ENCODE measurements around the gene MT1G. TPM values are rescaled to one million over a fixed set of nuclear protein-coding genes. Genes with fewer than 3 reads are reported as not detected.

Gene MT1G
- total and polyA plus RNA-seq, 12 donors = 3.7 to 146 (median 14.1) TPM; not detected in 1

DNA sequence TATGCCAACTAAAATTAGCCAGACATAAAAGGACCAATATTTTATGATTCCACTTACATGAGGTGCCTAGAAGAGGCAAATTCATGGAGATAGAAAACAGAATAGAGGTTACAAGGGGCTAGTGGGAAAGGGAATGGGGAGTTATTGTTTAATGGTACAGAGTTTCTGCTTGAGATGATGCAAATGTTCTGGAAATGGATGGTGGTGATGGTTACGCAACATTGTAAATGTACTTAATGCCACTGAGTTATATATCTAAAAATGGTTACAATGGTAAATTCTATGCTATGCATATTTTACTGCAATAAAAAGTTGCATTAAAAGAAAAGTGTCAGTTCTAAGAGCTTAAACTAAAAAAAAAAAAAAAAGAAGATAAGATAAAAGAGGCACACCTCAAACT, 32.3 kb upstream of the MT1G start:
- intact Hi-C loops (cut with DNase I) = loop anchor here (5.0 to 10.0 kb wide), 2 partner anchors 95 to 98 kb away; partner anchors contain the start of gene MT2A (in 1 of the 2)
- no peaks in the 10 kb centered on the region for H3K9me3 ChIP-seq (replicated peaks in 1 of 3)
- no peak for DNase-seq
- no peaks in the 10 kb centered on the region for H3K36me3 ChIP-seq (replicated peaks in 1 of 2)
- peaks cover 0 to 7% of the 10 kb centered on the region in 2 donors for H3K4me1 ChIP-seq (replicated peaks in 1 of 2)
- no peaks in the 10 kb centered on the region for H3K27me3 ChIP-seq
- no peak for TF ChIP-seq POLR2A (IDR thresholded peaks at IDR 0.05)
- TF ChIP-seq, protein P1, sequence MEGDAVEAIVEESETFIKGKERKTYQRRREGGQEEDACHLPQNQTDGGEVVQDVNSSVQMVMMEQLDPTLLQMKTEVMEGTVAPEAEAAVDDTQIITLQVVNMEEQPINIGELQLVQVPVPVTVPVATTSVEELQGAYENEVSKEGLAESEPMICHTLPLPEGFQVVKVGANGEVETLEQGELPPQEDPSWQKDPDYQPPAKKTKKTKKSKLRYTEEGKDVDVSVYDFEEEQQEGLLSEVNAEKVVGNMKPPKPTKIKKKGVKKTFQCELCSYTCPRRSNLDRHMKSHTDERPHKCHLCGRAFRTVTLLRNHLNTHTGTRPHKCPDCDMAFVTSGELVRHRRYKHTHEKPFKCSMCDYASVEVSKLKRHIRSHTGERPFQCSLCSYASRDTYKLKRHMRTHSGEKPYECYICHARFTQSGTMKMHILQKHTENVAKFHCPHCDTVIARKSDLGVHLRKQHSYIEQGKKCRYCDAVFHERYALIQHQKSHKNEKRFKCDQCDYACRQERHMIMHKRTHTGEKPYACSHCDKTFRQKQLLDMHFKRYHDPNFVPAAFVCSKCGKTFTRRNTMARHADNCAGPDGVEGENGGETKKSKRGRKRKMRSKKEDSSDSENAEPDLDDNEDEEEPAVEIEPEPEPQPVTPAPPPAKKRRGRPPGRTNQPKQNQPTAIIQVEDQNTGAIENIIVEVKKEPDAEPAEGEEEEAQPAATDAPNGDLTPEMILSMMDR (IDR thresholded peaks at IDR 0.05) = no peak
- no peak overlapping the region for H3K4me3 ChIP-seq
- 12 to 72% (median 58%) methylated on average over 1 of the region's 1 CpG for WGBS, 4 donors
- H3K27ac ChIP-seq = no peak overlapping the region

DNA sequence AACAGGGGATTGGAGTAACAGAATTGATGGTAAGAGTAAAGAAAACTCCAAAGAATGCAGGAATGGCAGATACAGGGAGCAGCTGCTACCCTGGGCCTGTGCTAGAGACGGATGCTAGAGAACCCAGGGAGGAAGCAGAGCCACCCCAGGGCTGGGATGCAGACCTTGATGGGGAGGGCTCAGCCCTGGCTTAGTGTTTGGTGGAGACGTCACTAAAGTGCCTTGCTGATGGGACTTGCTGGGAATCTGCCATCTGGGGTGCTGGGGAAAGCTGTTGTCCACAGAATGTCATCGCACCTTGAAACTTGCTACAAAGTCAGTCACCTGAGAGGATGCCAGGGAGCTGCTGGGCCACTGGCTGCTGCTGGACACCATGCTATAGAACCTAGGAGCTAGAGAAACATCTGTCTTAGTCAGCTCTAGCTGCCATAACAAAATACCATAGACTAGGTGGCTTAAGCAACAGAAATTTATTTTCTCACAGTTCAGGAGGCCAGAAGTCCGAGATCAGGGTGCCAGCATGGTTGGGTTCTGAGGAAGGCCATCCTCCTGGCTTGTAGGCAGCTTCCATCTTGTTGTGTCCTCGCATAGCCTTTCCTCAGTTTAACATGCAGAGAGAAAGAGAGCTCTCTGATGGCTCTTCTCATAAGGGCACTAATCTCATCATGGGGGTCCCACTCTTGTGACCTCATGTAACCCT, 29.7 kb upstream of the MT1G start:
- H3K36me3 ChIP-seq (replicated peaks in 1 of 2) = no peaks in the 10 kb centered on the region
- peaks cover 0 to 5% of the 10 kb centered on the region in 2 donors for H3K4me1 ChIP-seq (replicated peaks in 1 of 2)
- no peak overlapping the region for H3K4me3 ChIP-seq
- intact Hi-C loops (cut with DNase I) = no loop called here
- DNase-seq = no peak
- TF ChIP-seq, protein P1 (IDR thresholded peaks at IDR 0.05) = no peak
- no peak for TF ChIP-seq POLR2A (IDR thresholded peaks at IDR 0.05)
- H3K27ac ChIP-seq = no peak overlapping the region
- WGBS, 4 donors = 80 to 93% (median 91%) methylated on average over 5 of the region's 5 CpGs
- no peaks in the 10 kb centered on the region for H3K27me3 ChIP-seq
- no peaks in the 10 kb centered on the region for H3K9me3 ChIP-seq (replicated peaks in 1 of 3)

DNA sequence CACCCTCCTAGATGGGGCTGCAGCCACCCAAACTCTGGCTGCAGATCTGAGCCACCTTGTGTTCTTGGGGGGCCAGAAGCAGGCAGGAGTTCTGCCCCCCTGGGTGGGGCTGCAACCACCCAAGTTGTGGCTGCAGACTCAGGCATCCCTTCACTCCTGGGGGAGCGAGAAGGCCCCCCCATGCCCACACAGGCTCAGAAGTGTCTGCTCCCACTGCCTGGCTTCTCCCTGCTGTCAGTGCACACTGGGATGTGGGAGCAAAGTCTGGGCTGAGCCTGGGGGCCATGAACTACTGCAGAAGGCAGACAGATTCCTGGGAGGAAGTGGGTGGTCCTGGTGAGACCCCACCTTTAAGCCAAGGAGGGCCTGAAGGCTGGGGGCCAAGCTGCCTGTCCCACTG, 27.4 kb upstream of the MT1G start:
- H3K36me3 ChIP-seq (replicated peaks in 1 of 2) = no peaks in the 10 kb centered on the region
- no peak overlapping the region for H3K27ac ChIP-seq
- 63 to 85% methylated on average over 1 of the region's 1 CpG; no CpG with 5 or more reads in 2 of the 4 donors for WGBS, 4 donors
- no peak for DNase-seq
- no peaks in the 10 kb centered on the region for H3K4me1 ChIP-seq (replicated peaks in 1 of 2)
- intact Hi-C loops (cut with DNase I) = no loop called here
- H3K27me3 ChIP-seq = no peaks in the 10 kb centered on the region
- no peaks in the 10 kb centered on the region for H3K9me3 ChIP-seq (replicated peaks in 1 of 3)
- H3K4me3 ChIP-seq = no peak overlapping the region
- TF ChIP-seq, protein P1 (IDR thresholded peaks at IDR 0.05) = no peak

DNA sequence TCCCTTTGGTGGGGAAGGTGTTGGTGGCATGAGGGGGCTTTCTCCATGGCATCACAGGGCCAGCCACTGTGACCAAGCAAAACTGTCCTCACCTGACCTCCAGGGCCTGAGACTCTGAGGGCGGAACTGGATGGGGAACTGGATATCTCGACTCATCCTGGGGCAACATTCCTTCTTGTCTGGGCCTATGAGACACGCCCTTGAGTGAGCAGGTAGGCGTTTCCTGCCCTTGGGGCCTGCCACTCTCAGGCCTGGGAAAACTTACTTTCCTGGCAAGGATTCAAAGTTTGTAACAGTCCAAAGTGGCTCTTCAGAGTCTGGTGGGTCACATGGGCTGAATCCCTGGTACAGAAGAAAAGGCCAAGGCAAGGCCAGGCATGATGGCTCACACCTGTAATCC, 24.0 kb upstream of the MT1G start:
- Histone ChIP-seq H3K4me1 (replicated peaks in 1 of 2) (no peaks in the 10 kb centered on the region), H3K36me3 (replicated peaks in 1 of 2) (no peaks in the 10 kb centered on the region), H3K27me3 (no peaks in the 10 kb centered on the region), H3K27ac (no peak overlapping the region), H3K4me3 (no peak overlapping the region), H3K9me3 (replicated peaks in 1 of 3) (no peaks in the 10 kb centered on the region)
- peak in 6 of 7 donors; percentile 38 to 72 (median 60) for DNase-seq
- TF ChIP-seq, protein P1 (IDR thresholded peaks at IDR 0.05) = no peak
- no peak for TF ChIP-seq POLR2A (IDR thresholded peaks at IDR 0.05)
- intact Hi-C loops (cut with DNase I) = no loop called here
- 38 to 73% (median 57%) methylated on average over 4 of the region's 4 CpGs for WGBS, 4 donors

All from adrenal gland (tissue), 12 donors.